NCI-H128 (cell line): ENCODE measurements around the gene PLXNA2.

Experiments
- DNase-seq: peaks from one replicate; lab custom pipeline; 2025; ENCODE audit not compliant: unreplicated experiment; lab: John Stamatoyannopoulos, UW

Gene PLXNA2

DNA sequence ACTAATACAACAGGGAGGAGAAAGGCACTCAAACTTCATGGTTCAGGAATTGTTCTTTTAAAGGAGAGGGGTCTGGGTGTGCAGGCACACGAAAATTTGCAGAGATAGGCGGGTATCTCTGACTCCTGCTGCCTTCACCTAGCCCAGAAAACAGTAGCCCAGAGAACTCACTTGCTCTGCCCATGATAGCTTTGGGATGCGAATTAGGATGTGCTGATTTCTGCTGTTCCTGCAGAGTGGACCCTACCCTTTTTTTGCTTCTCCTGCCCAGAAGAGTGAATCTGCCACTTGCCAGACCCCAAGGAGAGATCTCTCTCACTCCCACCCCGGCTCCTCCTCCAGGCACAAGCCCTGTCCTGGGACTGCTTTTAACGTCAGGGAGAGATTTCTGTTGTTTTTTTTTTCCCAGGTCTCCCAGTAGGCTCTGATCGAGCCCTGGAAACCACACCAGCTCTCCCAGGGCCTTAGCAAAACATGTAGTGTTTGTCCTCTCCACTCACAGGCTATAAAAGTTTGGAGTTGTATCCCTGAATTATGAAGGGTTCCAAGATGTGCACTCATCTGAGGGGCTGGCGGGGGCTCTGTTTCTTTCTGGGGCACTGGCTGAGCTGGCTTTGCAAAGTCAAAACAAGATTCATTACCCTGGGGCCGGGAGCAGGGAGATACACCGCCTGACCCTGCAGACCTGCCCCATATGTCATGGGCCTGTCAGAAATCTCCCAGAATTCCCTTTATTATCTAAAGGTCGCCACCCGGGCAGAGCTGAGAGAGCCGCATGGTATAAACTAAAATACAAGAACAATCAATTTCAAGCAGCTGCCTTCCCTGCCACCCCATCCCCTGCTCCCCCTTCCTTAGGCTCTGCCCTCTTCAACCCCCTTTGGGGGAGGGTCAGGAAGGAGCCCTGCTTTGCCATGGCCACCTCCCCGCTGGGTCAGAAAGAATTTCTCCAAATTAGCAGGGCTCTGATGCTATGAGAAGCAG, 17.9 kb downstream of the PLXNA2 start:
- DNase-seq = no peak

GRCh38 chr1:208224192-208224713, 19.9 kb downstream of the PLXNA2 start:
- DNase-seq = no peak

DNA sequence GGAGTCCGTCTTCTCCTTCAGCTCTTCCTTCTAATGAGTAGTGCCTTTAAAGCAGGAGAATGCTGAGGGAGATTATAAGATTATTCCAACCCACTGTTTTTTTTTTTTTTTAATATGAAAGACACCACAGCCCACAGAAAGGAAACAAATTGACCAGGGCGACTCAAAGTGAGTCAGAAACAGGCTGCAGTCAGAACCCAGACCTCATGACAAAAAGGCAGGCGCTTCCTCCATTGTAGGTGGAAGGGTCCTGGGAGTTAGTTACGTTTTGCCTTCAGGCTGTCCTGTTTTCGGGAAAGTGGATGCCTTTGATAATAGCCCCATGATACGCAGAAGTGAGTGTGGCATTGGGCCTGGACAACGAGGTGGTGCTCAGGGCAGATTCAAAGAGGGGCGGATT, 21.0 kb downstream of the PLXNA2 start:
- no peak for DNase-seq

DNA sequence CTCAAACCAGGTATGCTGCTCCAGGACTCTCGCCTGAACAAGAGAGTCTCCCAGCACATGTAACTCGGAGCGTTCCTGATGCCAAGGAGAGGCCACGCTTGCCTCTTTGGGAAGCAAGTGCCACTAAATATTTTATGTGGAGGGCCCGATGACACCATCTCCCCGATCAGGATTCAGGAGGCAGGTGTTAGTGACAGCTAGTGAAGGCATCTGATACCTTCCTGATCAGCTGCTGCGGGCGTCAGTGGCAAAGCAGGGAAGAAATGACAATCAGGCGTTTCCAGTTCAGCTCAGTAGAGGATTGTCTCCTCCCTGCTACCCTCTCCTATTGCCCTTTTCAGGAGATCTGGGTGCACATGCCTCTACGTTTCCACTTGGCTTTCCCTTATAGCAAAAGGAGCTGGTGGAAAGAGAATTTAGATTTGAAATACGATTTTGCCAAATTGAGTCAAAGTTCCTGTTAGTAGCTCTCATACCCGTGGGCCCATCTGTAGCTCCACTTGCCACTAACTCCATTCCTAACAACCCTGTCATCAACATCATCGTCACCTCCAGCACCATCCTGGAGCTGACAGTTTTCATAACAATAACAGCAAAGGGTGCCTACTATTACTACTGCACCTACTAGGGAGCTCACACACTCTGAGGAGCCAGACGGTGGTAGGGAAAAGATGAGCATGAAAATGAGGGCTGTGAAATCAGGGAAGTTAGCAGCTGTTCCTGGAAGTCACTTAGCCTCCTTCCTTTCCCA, 21.6 kb downstream of the PLXNA2 start:
- DNase-seq = no peak

DNA sequence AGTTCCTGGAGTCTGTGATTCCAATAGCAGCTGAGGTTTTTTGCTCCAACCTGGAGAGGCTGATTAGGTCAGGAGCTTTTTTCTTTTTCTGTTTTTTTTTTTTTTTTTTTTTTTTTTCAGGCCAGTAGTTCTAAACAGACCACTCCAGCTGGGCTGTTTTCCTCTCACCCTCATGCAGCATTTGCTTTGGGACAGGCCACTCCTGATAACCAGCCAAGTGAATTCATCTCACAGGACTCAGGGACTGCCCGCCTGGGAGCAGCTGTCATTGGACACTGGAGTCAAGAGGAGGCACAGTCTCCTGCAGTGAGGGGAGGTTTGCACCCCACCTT, 22.9 kb downstream of the PLXNA2 start:
- no peak for DNase-seq

DNA sequence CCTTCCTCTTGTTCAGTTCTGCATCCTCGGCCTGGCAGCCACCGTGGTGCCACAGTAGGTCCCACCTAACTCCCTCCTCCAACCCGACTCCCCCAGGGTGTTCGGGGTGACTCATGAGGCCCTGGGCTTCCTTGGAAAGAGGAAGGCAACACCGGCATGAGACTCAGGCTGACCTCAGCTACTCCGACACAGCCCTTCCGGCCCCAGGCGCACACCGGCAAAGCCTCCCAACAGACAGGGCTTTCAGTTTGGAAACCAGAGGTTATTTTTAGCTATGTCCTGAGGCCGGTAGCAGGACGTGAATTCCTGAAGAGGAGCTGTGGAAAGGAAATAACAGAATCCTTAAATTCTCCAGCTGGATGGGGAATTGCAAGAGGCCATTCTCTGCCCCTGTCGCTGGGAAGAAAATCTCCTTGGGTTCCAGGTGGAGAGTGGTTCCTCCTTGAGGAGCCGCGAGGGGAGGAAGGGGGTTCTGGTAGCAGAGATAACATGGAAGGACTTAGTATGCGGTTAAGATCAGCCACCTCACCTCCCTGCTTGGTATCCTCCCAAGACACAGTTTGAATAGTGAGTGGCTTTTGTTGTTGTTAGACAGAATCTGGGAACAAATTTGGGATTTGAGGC, 24.4 kb downstream of the PLXNA2 start:
- DNase-seq = no peak

- DNase-seq = no peak
Measured at GRCh38 chr1:208219098-208219658, 25.0 kb downstream of the PLXNA2 start.

DNA sequence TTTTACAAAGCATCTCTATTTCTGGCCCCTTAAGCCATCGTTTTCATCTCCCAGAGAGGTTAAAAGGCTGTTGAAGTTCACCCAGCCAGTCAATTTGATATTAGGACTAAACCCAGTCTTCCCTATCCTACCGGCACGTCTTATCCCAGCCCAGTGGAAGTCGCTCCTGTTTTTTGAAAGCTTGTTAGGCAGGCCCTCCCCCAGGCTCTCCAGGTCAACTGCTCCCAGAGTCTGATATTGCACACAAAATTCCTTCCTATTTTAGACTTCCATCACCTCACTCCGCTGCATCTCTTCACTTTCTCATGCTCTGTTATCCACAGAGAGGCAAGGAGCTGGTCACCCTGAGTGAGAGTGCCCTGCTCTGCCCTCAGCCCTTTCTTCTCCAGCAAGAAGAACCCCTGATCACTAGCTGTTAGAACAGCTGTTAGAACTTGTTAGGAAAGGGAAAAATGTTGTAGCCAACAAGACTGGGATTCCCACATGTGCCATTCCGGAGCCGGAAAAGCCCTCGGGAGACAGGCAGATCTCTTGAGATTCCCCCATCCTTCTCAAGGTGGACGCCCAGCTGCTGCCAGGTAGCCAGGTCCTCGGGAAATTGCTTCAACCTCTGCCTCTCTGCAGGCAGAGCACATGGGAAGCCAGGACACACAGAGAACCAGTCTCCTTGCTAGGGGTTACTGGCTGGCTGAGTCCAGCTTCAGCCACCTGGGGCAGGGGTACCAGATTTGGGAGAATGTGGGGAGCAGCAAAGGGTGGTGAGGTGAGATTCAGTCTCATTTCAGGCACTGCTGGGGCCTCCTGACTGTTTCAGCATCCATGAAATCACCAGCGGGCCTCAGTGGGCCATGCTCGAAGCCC, 25.7 kb downstream of the PLXNA2 start:
- no peak for DNase-seq

- DNase-seq = no peak
Measured at GRCh38 chr1:208217781-208218180, 26.4 kb downstream of the PLXNA2 start.

GRCh38 chr1:208216806-208217205, 27.4 kb downstream of the PLXNA2 start:
- DNase-seq = no peak

- DNase-seq = no peak
Measured at GRCh38 chr1:208216062-208216461, 28.1 kb downstream of the PLXNA2 start.

DNA sequence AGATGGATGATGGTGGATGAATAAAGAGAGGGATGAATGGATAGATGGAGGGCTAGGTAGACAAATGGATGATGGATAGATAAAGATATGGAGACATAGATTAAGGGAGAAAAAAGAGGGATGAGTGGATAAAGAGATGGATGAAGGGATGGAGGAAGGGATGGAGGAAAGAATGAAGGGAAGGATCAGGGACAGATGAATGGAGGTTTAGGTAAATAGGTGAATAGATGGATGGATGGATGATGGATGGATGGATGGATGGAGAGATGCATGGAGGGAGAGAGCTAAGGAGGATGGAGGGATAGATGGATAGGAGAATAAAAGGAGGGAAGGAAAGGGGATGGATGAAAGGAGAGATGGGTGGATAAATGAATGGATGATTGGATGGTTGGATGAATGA, 28.8 kb downstream of the PLXNA2 start:
- DNase-seq = no peak

- no peak for DNase-seq
Measured at GRCh38 chr1:208213786-208214185, 30.4 kb downstream of the PLXNA2 start.

DNA sequence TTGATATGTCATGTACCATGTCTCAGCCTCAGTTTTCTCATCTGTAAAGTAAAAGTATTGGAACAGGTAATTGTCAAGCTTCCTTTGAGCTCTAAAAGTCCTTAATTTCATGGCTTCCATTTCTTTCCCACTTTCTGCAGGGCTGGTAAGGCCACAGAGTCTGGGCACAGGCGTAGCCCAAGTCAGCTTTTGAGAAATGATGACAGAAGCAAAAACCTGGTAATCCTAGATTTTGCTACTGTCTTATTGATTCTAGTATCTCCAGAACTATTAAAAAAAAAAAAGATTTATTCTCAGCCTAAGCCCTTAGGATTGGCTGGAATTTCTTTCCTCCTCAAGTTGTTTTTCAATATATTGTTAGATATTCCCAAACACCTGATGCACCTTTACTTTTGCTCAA, 31.3 kb downstream of the PLXNA2 start:
- DNase-seq = no peak

- DNase-seq = no peak
Measured at GRCh38 chr1:208211921-208212843, 32.0 kb downstream of the PLXNA2 start.

- no peak for DNase-seq
Measured at GRCh38 chr1:208209896-208210589, 34.1 kb downstream of the PLXNA2 start.

DNA sequence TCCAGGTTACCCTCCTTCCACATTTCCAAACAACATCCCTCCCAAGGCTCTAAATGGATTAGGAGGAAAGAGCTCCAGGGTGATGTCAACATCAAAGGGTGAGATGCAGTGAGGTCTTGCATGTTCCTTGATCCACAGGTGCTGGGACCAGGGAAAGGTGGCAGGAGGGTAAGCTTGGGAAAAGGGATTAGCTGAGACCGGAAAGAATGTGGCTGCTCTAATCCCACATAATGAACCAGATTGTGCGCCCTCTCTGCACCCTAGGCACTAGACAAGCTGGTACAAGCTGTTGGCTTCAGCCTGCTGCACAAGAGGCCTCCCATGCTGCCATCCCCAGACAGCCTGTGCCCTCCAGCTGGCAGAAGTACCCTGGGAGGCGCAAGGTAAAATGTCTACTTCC, 34.9 kb downstream of the PLXNA2 start:
- no peak for DNase-seq

GRCh38 chr1:208208132-208208487, 36.1 kb downstream of the PLXNA2 start:
- DNase-seq = no peak
